PFSK-1 (cell line): ENCODE data around the gene ULK4.

ENCODE experiments used
- FOXP2 ChIP-seq: optimal IDR thresholded peaks from 2 replicates; pipeline ENCODE3; 2011; ENCODE audit warnings: borderline replicate concordance, control low read depth, inconsistent platforms; ENCODE audit not compliant: insufficient read depth; ENCODE audit errors: extremely low read length, extremely low read depth
- POLR2AphosphoS5 ChIP-seq: IDR thresholded peaks from 2 replicates; pipeline ENCODE4 v1.6.1; 2012; ENCODE audit warnings: low read depth, mild to moderate bottlenecking, control low read depth, low read length, moderate library complexity
- REST ChIP-seq, 2 experiments: IDR thresholded peaks; 2 replicates each; pipeline versions ENCODE4 v1.6.1 to v1.8.0; 2011 to 2012; ENCODE audit warnings: low read depth in 2 of 2, low read length in 2 of 2, control low read depth in 1 of 2, inconsistent platforms in 1 of 2, mild to moderate bottlenecking in 1 of 2, moderate library complexity in 1 of 2; ENCODE audit not compliant: insufficient read depth in 1 of 2
- SIN3A ChIP-seq: IDR thresholded peaks from 2 replicates; pipeline ENCODE4 v1.6.1; 2012; ENCODE audit warnings: mild to moderate bottlenecking, low read length, moderate library complexity, borderline replicate concordance; ENCODE audit not compliant: insufficient read depth
- TAF1 ChIP-seq: IDR thresholded peaks from 2 replicates; pipeline ENCODE4 v1.6.1; 2012; ENCODE audit warnings: low read length, control low read depth, borderline replicate concordance; ENCODE audit not compliant: insufficient read depth

ULK4 gene

GRCh38 chr3:41936384-41936783 is 25.5 kb downstream of the ULK4 start:
- TF ChIP-seq POLR2AphosphoS5 = no peak

- TF ChIP-seq TAF1 (no peak), FOXP2 (no peak)
These were observed 28.7 kb downstream of the ULK4 start for GRCh38 chr3:41933154-41933676.

- TF ChIP-seq FOXP2 (no peak), REST (IDR thresholded peaks at IDR 0.05; ENCODE audit: insufficient read depth in 1 of 2, low read depth in 2 of 2, low read length in 2 of 2) (no peak), POLR2AphosphoS5 (no peak), TAF1 (no peak), SIN3A (no peak)
These were observed 29.4 kb downstream of the ULK4 start for GRCh38 chr3:41932464-41932863.

- no peak for TF ChIP-seq TAF1
- no peak for TF ChIP-seq REST (IDR thresholded peaks at IDR 0.05; ENCODE audit: insufficient read depth in 1 of 2, low read depth in 2 of 2, low read length in 2 of 2)
- no peak for TF ChIP-seq POLR2AphosphoS5
- TF ChIP-seq SIN3A = no peak
- TF ChIP-seq FOXP2 = no peak
These were observed 41.4 kb downstream of the ULK4 start for GRCh38 chr3:41920406-41920965.

GRCh38 chr3:41915353-41915752 is 46.5 kb downstream of the ULK4 start:
- TF ChIP-seq SIN3A = no peak
- no peak for TF ChIP-seq TAF1
- no peak for TF ChIP-seq POLR2AphosphoS5
- no peak for TF ChIP-seq FOXP2
- TF ChIP-seq REST (IDR thresholded peaks at IDR 0.05; ENCODE audit: insufficient read depth in 1 of 2, low read depth in 2 of 2, low read length in 2 of 2) = no peak

GRCh38 chr3:41912280-41912679 is 49.6 kb downstream of the ULK4 start:
- TF ChIP-seq POLR2AphosphoS5 (no peak), TAF1 (no peak), REST (IDR thresholded peaks at IDR 0.05; ENCODE audit: insufficient read depth in 1 of 2, low read depth in 2 of 2, low read length in 2 of 2) (no peak), SIN3A (no peak), FOXP2 (no peak)
